Parathyroid adenoma (tissue), 2 donors: ENCODE results near the gene ALDH16A1.
A peak's percentile ranks its signal among the peaks of the same experiment; 100 is the strongest.
"Not testable (repeated sequence)": the region's sequence is repeated elsewhere in the genome, so short reads cannot be mapped to it uniquely, and the experiment has no call there.

Experiments
- H2AFZ ChIP-seq: fragments of 300-600 bp; sonication (generic); one replicate; pipeline ENCODE4 v1.7.0; 2017; ENCODE audit warnings: antibody characterized with exemption, mild to moderate bottlenecking
- H3K27ac ChIP-seq: fragments of 300-600 bp; sonication (generic); one replicate; pipeline ENCODE4 v1.7.0; 2017
- H3K27me3 ChIP-seq: fragments of 300-600 bp; sonication (generic); one replicate; pipeline ENCODE4 v1.7.0; 2017; ENCODE audit warnings: low read length; ENCODE audit not compliant: control insufficient read depth, insufficient read depth
- H3K36me3 ChIP-seq: fragments of 300-600 bp; sonication (generic); one replicate; pipeline ENCODE4 v1.7.0; 2017; ENCODE audit warnings: low read length; ENCODE audit not compliant: control insufficient read depth, insufficient read depth
- H3K4me1 ChIP-seq: fragments of 300-600 bp; sonication (generic); one replicate; pipeline ENCODE4 v1.7.0; 2017; ENCODE audit warnings: control low read depth
- H3K4me2 ChIP-seq: fragments of 300-600 bp; sonication (generic); one replicate; pipeline ENCODE4 v1.7.0; 2017; ENCODE audit warnings: low read length
- H3K4me3 ChIP-seq: fragments of 300-600 bp; sonication (generic); one replicate; pipeline ENCODE4 v1.7.0; 2017; ENCODE audit warnings: low read depth, low read length
- H3K79me2 ChIP-seq: fragments of 300-600 bp; sonication (generic); one replicate; pipeline ENCODE4 v1.7.0; 2017; ENCODE audit warnings: control low read depth
- H3K9ac ChIP-seq: fragments of 300-600 bp; sonication (generic); one replicate; pipeline ENCODE4 v1.7.0; 2017; ENCODE audit warnings: mild to moderate bottlenecking
- H3K9me3 ChIP-seq: fragments of 300-600 bp; sonication (generic); one replicate; pipeline ENCODE4 v1.7.0; 2017; ENCODE audit warnings: low read length; ENCODE audit not compliant: control insufficient read depth
- CTCF ChIP-seq: fragments of 300-600 bp; sonication (generic); IDR thresholded peaks from one replicate; pipeline ENCODE4 v1.7.0; 2017; ENCODE audit warnings: antibody characterized with exemption, mild to moderate bottlenecking
- donor health status: primary hyperparathyroidism.

ALDH16A1 gene

DNA sequence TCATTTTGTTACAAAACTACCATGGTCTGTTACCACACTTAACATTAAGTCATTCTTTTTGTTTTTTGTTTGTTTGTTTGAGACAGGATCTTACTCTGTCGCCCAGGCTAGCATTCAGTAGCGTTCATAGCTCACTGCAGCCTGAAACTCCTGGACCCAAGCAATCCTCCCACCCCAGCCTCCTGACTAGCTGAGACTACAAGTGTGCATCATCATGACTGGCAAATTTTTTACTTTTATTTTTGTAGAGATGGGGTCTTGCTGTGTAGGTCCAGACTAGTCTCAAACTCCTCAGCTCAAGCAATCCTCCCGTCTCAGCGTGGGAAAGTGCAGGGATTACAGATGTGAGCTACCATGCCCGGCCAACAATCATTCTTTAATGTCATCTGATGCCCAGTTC is 3.3 kb downstream of the ALDH16A1 start:
- H3K4me3 ChIP-seq: no peak overlapping the region
- H3K4me1 ChIP-seq: no peaks in the 10 kb centered on the region
- H2AFZ ChIP-seq: no peak overlapping the region
- TF ChIP-seq CTCF: no peak
- H3K27ac ChIP-seq: peak overlapping the region; percentile 36
- H3K36me3 ChIP-seq: no peaks in the 10 kb centered on the region
- no peaks in the 10 kb centered on the region for H3K9me3 ChIP-seq
- H3K27me3 ChIP-seq: no peaks in the 10 kb centered on the region
- no peaks in the 10 kb centered on the region for H3K79me2 ChIP-seq
- no peak overlapping the region for H3K4me2 ChIP-seq
- H3K9ac ChIP-seq: no peak overlapping the region

- Histone ChIP-seq H3K4me1 (no peaks in the 10 kb centered on the region), H3K4me2 (no peak overlapping the region), H3K27me3 (no peaks in the 10 kb centered on the region), H3K9ac (no peak overlapping the region), H3K4me3 (no peak overlapping the region), H3K79me2 (no peaks in the 10 kb centered on the region), H3K9me3 (no peaks in the 10 kb centered on the region), H3K27ac (peak overlapping the region; percentile 42), H2AFZ (no peak overlapping the region), H3K36me3 (no peaks in the 10 kb centered on the region)
- TF ChIP-seq CTCF: no peak
Measured at GRCh38 chr19:49458567-49458903, 5.5 kb downstream of the ALDH16A1 start.

- Histone ChIP-seq H3K36me3 (no peaks in the 10 kb centered on the region), H3K27me3 (no peaks in the 10 kb centered on the region), H2AFZ (no peak overlapping the region)
Measured at GRCh38 chr19:49459388-49459787, 6.4 kb downstream of the ALDH16A1 start.

GRCh38 chr19:49461130-49461529 is 8.1 kb downstream of the ALDH16A1 start:
- not testable (repeated sequence) for H3K27me3 ChIP-seq, H3K27ac ChIP-seq, H3K79me2 ChIP-seq, H3K9me3 ChIP-seq, H3K4me1 ChIP-seq, H2AFZ ChIP-seq, H3K4me3 ChIP-seq, H3K4me2 ChIP-seq, H3K9ac ChIP-seq, H3K36me3 ChIP-seq

More at GRCh38 chr19:49459388-49459787, 6.4 kb downstream of the ALDH16A1 start:
- H3K4me3 ChIP-seq: no peak overlapping the region
- H3K4me1 ChIP-seq: no peaks in the 10 kb centered on the region
- H3K4me2 ChIP-seq: no peak overlapping the region
- no peak overlapping the region for H3K27ac ChIP-seq
- H3K9ac ChIP-seq: no peak overlapping the region
- H3K79me2 ChIP-seq: no peaks in the 10 kb centered on the region
- H3K9me3 ChIP-seq: no peaks in the 10 kb centered on the region
- no peak for TF ChIP-seq CTCF

GRCh38 chr19:49461656-49462055 is 8.6 kb downstream of the ALDH16A1 start:
- Histone ChIP-seq H3K36me3 (no peaks in the 10 kb centered on the region), H3K4me2 (no peak overlapping the region), H2AFZ (no peak overlapping the region), H3K27ac (no peak overlapping the region), H3K9me3 (no peaks in the 10 kb centered on the region), H3K79me2 (no peaks in the 10 kb centered on the region), H3K4me1 (no peaks in the 10 kb centered on the region), H3K27me3 (no peaks in the 10 kb centered on the region), H3K4me3 (no peak overlapping the region), H3K9ac (no peak overlapping the region)
- no peak for TF ChIP-seq CTCF
